HG02852 (cell line): ENCODE data around the gene NFKBIA.
A peak's percentile ranks its signal among the peaks of the same experiment; 100 is the strongest.
"Not testable (repeated sequence)": the region's sequence is repeated elsewhere in the genome, so short reads cannot be mapped to it uniquely, and the experiment has no call there.

ENCODE experiments used
- ATAC-seq: cut with Tn5 transposase; IDR thresholded peaks from one replicate; pipeline ENCODE4 v1.9.1; 2021; ENCODE audit warnings: mild to moderate bottlenecking, moderate library complexity; ENCODE audit not compliant: unreplicated experiment

NFKBIA gene

GRCh38 chr14:35369701-35370191 lies 34.8 kb downstream of the NFKBIA start:
- ATAC-seq, result no peak

GRCh38 chr14:35368583-35369392 lies 35.8 kb downstream of the NFKBIA start:
- no peak for ATAC-seq

- peak; percentile 25 for ATAC-seq
Measured at GRCh38 chr14:35368139-35368460, 36.4 kb downstream of the NFKBIA start.

GRCh38 chr14:35367056-35367372 lies 37.5 kb downstream of the NFKBIA start:
- ATAC-seq, result no peak

- ATAC-seq, result no peak
Measured at GRCh38 chr14:35366521-35366976, 38.0 kb downstream of the NFKBIA start.

- no peak for ATAC-seq
Measured at GRCh38 chr14:35366056-35366451, 38.5 kb downstream of the NFKBIA start.

GRCh38 chr14:35365130-35366055 lies 39.2 kb downstream of the NFKBIA start:
- ATAC-seq, result no peak

GRCh38 chr14:35362911-35363374 lies 41.6 kb downstream of the NFKBIA start:
- no peak for ATAC-seq

GRCh38 chr14:35362450-35362849 lies 42.1 kb downstream of the NFKBIA start:
- ATAC-seq, result no peak

- no peak for ATAC-seq
Measured at GRCh38 chr14:35361141-35361480, 43.4 kb downstream of the NFKBIA start.

GRCh38 chr14:35359655-35360054 lies 44.9 kb downstream of the NFKBIA start:
- ATAC-seq, result not testable (repeated sequence)

- no peak for ATAC-seq
Measured at GRCh38 chr14:35355981-35356841, 48.3 kb downstream of the NFKBIA start.

- ATAC-seq, result not testable (repeated sequence)
Measured at GRCh38 chr14:35355235-35355634, 49.3 kb downstream of the NFKBIA start.

GRCh38 chr14:35353409-35354172 lies 51.0 kb downstream of the NFKBIA start:
- ATAC-seq, result no peak

- no peak for ATAC-seq
Measured at GRCh38 chr14:35352274-35353233, 52.0 kb downstream of the NFKBIA start.

- no peak for ATAC-seq
Measured at GRCh38 chr14:35351897-35352273, 52.7 kb downstream of the NFKBIA start.
